ENCODE results near the gene ECSIT.
"Not testable (repeated sequence)": the region's sequence is repeated elsewhere in the genome, so short reads cannot be mapped to it uniquely, and the experiment has no call there.

The ECSIT gene

GRCh38 chr19:11499220-11499726 is 29.7 kb downstream of the ECSIT start:
- no peak for DNase-seq

GRCh38 chr19:11496391-11497163 is 32.4 kb downstream of the ECSIT start:
- peak; percentile 56 for DNase-seq

- DNase-seq, result no peak
Measured at GRCh38 chr19:11495885-11496284, 33.0 kb downstream of the ECSIT start.

- DNase-seq, result no peak
Measured at GRCh38 chr19:11495481-11495880, 33.5 kb downstream of the ECSIT start.

GRCh38 chr19:11494634-11495285 is 34.2 kb downstream of the ECSIT start:
- no peak for DNase-seq

GRCh38 chr19:11489378-11489777 is 39.6 kb downstream of the ECSIT start:
- DNase-seq, result no peak

GRCh38 chr19:11486661-11487503 is 42.1 kb downstream of the ECSIT start:
- DNase-seq, result no peak

GRCh38 chr19:11485245-11485837 is 43.6 kb downstream of the ECSIT start:
- no peak for DNase-seq

- DNase-seq, result no peak
Measured at GRCh38 chr19:11483366-11484111, 45.4 kb downstream of the ECSIT start.

GRCh38 chr19:11482384-11483050 is 46.4 kb downstream of the ECSIT start:
- DNase-seq, result peak; percentile 85

GRCh38 chr19:11481534-11482383 is 47.2 kb downstream of the ECSIT start:
- DNase-seq, result peak; percentile 66

GRCh38 chr19:11480715-11481533 is 48.0 kb downstream of the ECSIT start, which contains the start of gene ELAVL3:
Gene ELAVL3 (minus strand): TSS chr19:11481046. CDS start chr19:11480608, 438 bp downstream.
- DNase-seq, result no peak

- DNase-seq, result no peak
Measured at GRCh38 chr19:11479898-11480714, 48.8 kb downstream of the ECSIT start.

GRCh38 chr19:11479090-11479897 is 49.6 kb downstream of the ECSIT start:
- no peak for DNase-seq

- no peak for DNase-seq
Measured at GRCh38 chr19:11478167-11479089, 50.5 kb downstream of the ECSIT start.

- no peak for DNase-seq
Measured at GRCh38 chr19:11475861-11476260, 53.1 kb downstream of the ECSIT start.

GRCh38 chr19:11475343-11475742 is 53.6 kb downstream of the ECSIT start:
- not testable (repeated sequence) for DNase-seq
